Mesodermal cell (in vitro differentiated cells): ENCODE measurements around the gene TBX20.
"Not testable (repeated sequence)": the region's sequence is repeated elsewhere in the genome, so short reads cannot be mapped to it uniquely, and the experiment has no call there.

ENCODE experiments used
- H3K27ac ChIP-seq: 2 replicates; pipeline ENCODE4 v1.7.0; 2013; ENCODE audit warnings: mild to moderate bottlenecking, low read depth, low read length, moderate library complexity; ENCODE audit not compliant: severe bottlenecking
- H3K36me3 ChIP-seq: 2 replicates; pipeline ENCODE4 v1.7.1; 2013; ENCODE audit warnings: mild to moderate bottlenecking, low read length, moderate library complexity; ENCODE audit not compliant: control insufficient read depth, insufficient read depth
- H3K4me1 ChIP-seq: one replicate; pipeline ENCODE4 v1.7.1; 2013; ENCODE audit warnings: mild to moderate bottlenecking, low read length; ENCODE audit not compliant: insufficient read depth, control insufficient read depth, poor library complexity, severe bottlenecking
- H3K4me3 ChIP-seq: 2 replicates; pipeline ENCODE4 v1.7.0; 2013; ENCODE audit warnings: low read length, control low read depth, mild to moderate bottlenecking; ENCODE audit not compliant: insufficient read depth, poor library complexity, severe bottlenecking; ENCODE audit errors: extremely low read depth
- H3K9me3 ChIP-seq: 2 replicates; pipeline ENCODE4 v1.7.1; 2013; ENCODE audit warnings: mild to moderate bottlenecking, low read length, moderate library complexity; ENCODE audit not compliant: control insufficient read depth
- WGBS, 2 experiments: methylation state at CpG; one replicate each; pipeline ENCODE4 v1.1.5; 2013; ENCODE audit warnings: missing lambda C conversion rate in 2 of 2; ENCODE audit not compliant: insufficient coverage in 2 of 2; 5-methylcytosine and 5-hydroxymethylcytosine counted together

Gene TBX20

DNA sequence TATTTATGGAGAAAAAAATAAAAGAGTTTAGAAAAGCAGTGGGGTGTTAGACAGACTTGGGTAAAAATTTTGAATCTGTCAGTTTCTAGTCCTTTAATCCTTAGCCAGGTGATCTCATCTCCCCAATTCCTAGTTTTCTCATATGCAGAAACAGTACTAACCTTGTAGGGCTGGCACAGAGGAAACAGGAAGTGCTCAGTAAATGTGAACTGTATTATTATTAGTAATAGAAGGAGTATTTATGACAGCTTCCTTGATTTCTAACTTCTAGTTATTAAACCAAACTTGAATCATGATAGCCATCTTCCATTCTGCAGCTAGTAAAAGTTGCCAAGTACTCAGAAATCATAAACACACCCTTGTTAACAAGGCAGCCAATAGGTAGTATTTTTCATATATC lies 12.5 kb downstream of the TBX20 start:
- no peaks in the 10 kb centered on the region for H3K9me3 ChIP-seq
- H3K36me3 ChIP-seq: peaks cover 66% of the 10 kb centered on the region
- H3K4me1 ChIP-seq: no peaks in the 10 kb centered on the region
- no peak overlapping the region for H3K4me3 ChIP-seq
- H3K27ac ChIP-seq: no peak overlapping the region

GRCh38 chr7:35241008-35241407 lies 12.9 kb downstream of the TBX20 start:
- WGBS, 2 experiments: no CpG with 5 or more reads among the region's 2 CpGs
- not testable (repeated sequence) for H3K4me3 ChIP-seq, H3K27ac ChIP-seq, H3K9me3 ChIP-seq, H3K4me1 ChIP-seq
- H3K36me3 ChIP-seq: peaks cover 66% of the 10 kb centered on the region

- peaks cover 49% of the 10 kb centered on the region for H3K36me3 ChIP-seq
- H3K4me3 ChIP-seq: not testable (repeated sequence)
Observed at GRCh38 chr7:35238456-35238855, 15.4 kb downstream of the TBX20 start.

DNA sequence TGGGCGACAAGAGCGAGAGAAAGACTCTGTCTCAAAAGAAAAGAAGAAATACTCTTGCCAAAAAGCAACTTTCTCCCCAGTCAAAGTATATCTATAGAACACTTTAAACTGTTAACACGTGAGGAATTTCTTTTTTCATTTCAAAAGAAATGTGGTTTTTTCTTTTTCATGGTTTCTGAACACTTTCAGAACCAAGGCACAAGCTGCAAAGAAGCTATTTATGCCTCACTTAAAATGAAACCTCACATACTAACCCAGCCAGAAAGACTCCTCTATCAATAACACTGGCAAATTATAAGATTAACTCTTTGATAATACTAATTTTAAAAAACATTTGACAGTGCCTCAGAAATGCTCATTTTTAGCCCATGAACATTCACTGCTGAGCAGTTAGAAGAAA lies 20.9 kb downstream of the TBX20 start:
- 100% methylated on average over 2 of the region's 3 CpGs for WGBS, 2 experiments
- Histone ChIP-seq H3K4me3 (no peak overlapping the region), H3K9me3 (no peaks in the 10 kb centered on the region), H3K4me1 (peaks cover 6% of the 10 kb centered on the region), H3K36me3 (peaks cover 34% of the 10 kb centered on the region), H3K27ac (no peak overlapping the region)

More at GRCh38 chr7:35238456-35238855, 15.4 kb downstream of the TBX20 start:
- 92% methylated on average over 3 of the region's 5 CpGs; no CpG with 5 or more reads in 1 of the 2 experiments for WGBS, 2 experiments
- not testable (repeated sequence) for H3K9me3 ChIP-seq, H3K4me1 ChIP-seq, H3K27ac ChIP-seq

- not testable (repeated sequence) for H3K4me3 ChIP-seq, H3K4me1 ChIP-seq, H3K27ac ChIP-seq, H3K9me3 ChIP-seq
- WGBS, 2 experiments: 100% methylated on average over 1 of the region's 3 CpGs; no CpG with 5 or more reads in 1 of the 2 experiments
- H3K36me3 ChIP-seq: peaks cover 24% of the 10 kb centered on the region
Observed at GRCh38 chr7:35231221-35231620, 22.7 kb downstream of the TBX20 start.

- not testable (repeated sequence) for H3K9me3 ChIP-seq, H3K4me1 ChIP-seq, H3K4me3 ChIP-seq, H3K27ac ChIP-seq
- peaks cover 21% of the 10 kb centered on the region for H3K36me3 ChIP-seq
- WGBS, 2 experiments: no CpG with 5 or more reads among the region's 2 CpGs
Observed at GRCh38 chr7:35229116-35229780, 24.7 kb downstream of the TBX20 start.

DNA sequence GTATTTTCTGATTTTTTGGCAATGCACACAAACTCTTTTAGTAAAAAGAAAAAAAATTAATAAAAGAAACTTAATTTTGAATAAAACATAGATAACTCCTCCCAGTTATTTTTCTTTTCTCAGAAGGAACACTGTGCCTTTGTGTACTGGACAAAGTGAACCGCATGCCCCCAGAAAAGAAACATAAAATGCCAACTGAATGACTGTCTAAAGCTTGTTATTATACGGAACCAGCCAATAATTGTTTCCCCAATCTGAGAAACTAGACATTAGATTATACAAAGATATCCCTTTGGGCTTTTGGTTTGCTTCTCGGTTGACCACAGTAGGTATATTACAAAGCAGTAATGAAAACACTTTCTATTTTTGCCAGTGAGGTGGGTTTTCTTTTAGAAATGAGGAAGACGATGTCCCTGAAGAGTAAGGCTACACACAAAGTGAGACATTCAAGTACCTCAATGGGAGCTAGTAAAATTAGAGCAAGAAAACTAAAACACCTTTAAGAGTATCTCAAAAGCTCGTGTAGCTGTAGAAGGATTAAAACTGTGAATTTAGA lies 25.3 kb downstream of the TBX20 start:
- H3K4me3 ChIP-seq, H3K9me3 ChIP-seq, H3K27ac ChIP-seq, H3K4me1 ChIP-seq: not testable (repeated sequence)
- peaks cover 21% of the 10 kb centered on the region for H3K36me3 ChIP-seq
- 86% methylated on average over 2 of the region's 5 CpGs; no CpG with 5 or more reads in 1 of the 2 experiments for WGBS, 2 experiments

DNA sequence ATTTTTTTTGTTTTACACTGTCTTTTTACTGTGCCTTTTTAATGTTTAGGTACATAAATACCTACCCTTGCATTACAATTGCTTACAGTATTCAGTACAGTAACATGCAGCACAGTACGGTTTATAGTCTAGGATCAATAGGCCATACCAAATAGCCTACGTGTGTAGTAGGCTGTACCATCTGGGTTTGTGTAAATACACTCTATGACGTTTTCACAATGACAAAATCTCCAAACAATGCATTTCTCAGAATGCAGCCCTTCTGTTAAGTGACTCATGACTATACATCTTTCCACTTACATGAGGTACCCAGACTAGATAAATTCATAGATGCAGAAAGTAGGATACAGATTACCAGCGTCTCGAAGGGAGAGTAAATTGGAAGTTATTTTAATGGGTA lies 26.5 kb downstream of the TBX20 start:
- not testable (repeated sequence) for H3K27ac ChIP-seq, H3K4me1 ChIP-seq, H3K9me3 ChIP-seq, H3K4me3 ChIP-seq
- peaks cover 19% of the 10 kb centered on the region for H3K36me3 ChIP-seq
- WGBS, 2 experiments: 94 to 100% methylated on average over 2 to 3 of the region's 5 CpGs

DNA sequence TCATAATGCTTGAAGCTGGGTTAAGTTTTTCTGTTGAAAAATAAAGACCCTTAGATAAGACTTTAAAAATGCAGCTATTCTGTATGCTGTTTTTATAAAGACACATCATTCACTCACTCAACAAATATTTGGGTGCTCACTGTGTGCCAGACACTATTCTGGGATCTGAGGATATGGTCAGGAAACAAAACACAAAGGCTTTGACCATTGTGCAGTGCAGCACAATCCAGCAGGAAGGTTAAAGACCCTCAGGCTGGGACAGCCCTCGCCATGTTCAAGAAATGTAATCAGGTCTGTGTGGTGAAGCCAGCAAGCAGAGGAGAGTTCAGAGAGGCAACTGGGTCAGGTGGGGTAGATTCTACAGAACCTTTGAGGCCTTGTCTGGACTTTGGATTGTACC lies 31.5 kb downstream of the TBX20 start:
- H3K36me3 ChIP-seq, H3K9me3 ChIP-seq, H3K27ac ChIP-seq, H3K4me3 ChIP-seq, H3K4me1 ChIP-seq: not testable (repeated sequence)
- 91 to 94% methylated on average over 1 of the region's 1 CpG for WGBS, 2 experiments

DNA sequence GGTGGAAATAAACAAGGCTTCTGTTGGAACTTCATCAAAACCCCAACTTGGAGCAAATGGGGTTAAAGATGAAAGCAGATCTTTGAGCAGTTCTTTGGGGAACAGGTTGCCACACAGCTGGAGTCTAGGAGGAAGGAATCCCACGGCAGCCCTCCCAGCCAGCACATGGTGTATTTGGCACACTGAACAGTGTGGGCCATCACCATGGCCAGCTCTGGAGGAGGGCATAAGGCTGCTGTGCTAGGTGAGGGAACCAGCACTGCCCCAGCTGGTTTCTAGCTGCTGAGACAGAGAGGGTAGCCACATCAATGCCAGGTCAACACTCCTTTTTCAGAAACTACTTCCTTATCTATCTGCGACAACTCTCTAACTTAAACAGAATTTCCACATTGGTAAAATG lies 33.7 kb downstream of the TBX20 start:
- H3K36me3 ChIP-seq, H3K9me3 ChIP-seq, H3K4me3 ChIP-seq, H3K27ac ChIP-seq, H3K4me1 ChIP-seq: not testable (repeated sequence)
- WGBS, 2 experiments: 63 to 92% methylated on average over 1 to 2 of the region's 2 CpGs

DNA sequence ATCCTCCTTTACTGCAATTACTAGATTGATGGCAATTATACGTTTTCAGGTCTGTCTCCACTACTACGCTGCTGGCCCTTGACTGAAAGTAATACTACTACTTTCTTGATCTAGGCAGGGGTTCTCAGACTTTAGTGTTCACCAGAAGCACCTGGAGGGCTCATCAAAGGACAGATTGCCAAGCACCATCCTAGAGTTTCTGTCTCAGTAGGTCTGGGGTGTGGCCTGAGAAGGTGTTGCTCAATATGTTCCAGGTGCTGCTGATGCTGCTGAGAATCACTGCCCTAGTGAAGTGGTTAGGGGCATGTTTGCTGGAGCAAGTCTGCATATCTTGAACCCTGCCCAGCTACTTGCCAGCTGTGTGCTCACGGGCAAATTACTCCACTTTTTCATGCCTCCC lies 37.9 kb downstream of the TBX20 start:
- not testable (repeated sequence) for H3K4me1 ChIP-seq, H3K27ac ChIP-seq, H3K9me3 ChIP-seq, H3K4me3 ChIP-seq, H3K36me3 ChIP-seq
- 81 to 100% methylated on average over 2 of the region's 3 CpGs for WGBS, 2 experiments
